ENCODE results near the gene TUBGCP6.
"Not testable (repeated sequence)": the region's sequence is repeated elsewhere in the genome, so short reads cannot be mapped to it uniquely, and the experiment has no call there.

Gene TUBGCP6

DNA sequence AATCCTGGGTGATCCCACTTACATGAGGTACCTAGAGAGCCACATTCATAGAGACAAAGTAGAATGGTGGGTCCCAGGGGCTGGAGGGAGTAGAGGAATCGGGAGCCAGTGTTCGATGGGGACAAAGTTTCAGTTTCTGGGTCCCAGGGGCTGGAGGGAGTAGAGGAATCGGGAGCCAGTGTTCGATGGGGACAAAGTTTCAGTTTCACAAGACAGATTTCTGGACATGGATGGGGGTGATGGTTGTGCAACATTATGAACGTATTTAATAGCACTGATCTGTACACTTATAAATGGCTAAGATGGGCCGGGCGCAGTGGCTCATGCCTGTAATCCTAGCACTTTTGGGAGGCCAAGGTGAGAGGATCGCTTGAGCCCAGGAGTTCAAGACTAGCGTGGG lies 39.8 kb downstream of the TUBGCP6 start:
- H3K9ac ChIP-seq (ENCODE audit: low read depth, low read length); H3K9me3 ChIP-seq (ENCODE audit: control insufficient read depth, insufficient read depth, low read length); H3K27me3 ChIP-seq (ENCODE audit: control insufficient read depth, insufficient read depth, low read length); H3K4me3 ChIP-seq (ENCODE audit: low read depth, low read length); H3K4me1 ChIP-seq (ENCODE audit: control insufficient read depth, insufficient read depth, low read length): not testable (repeated sequence)
- peaks cover 12% of the 10 kb centered on the region for H3K36me3 ChIP-seq (ENCODE audit: control insufficient read depth, insufficient read depth, low read length)

DNA sequence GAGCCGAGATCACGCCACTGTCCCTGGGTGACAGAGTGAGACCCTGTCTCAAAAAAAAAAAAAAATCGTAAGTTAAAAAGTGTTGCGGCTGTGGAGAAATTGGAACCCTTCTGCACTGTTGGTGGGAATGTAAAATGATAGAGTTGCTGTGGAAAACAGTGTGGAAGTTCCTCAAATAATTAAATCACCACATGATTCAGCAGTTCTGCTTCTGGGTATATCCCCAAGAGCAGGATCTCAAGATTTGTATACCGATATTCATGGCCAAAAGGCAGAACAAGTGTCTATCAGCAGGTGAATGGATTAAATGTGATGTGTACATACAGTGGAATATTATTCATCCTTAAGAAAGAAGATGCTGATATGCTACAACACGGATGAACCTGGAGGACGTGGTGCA lies 40.3 kb downstream of the TUBGCP6 start:
- H3K27me3 ChIP-seq (ENCODE audit: control insufficient read depth, insufficient read depth, low read length) = no peaks in the 10 kb centered on the region
- H3K36me3 ChIP-seq (ENCODE audit: control insufficient read depth, insufficient read depth, low read length) = peaks cover 11% of the 10 kb centered on the region
- no peaks in the 10 kb centered on the region for H3K4me1 ChIP-seq (ENCODE audit: control insufficient read depth, insufficient read depth, low read length)
- H3K4me3 ChIP-seq (ENCODE audit: low read depth, low read length) = no peak overlapping the region
- H3K9ac ChIP-seq (ENCODE audit: low read depth, low read length) = no peak overlapping the region
- no peaks in the 10 kb centered on the region for H3K9me3 ChIP-seq (ENCODE audit: control insufficient read depth, insufficient read depth, low read length)

DNA sequence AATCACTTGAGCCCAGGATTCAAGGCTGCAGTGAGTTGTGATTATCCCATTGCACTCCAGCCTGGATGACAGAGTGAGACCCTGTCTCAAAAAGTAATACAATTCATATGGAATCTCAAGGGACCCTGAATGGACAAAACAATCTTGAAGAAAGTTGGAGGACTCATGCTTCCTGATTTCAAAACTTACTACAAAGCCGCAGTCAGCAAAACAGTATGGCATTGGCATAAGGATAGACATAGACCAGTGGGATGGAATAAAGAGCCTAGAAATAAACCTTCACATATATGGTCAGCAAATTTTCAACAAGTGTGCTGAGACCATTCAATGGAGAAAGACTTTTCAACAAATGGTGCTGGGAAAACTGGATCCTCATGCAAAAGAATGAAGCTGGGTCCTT lies 41.5 kb downstream of the TUBGCP6 start:
- no peak overlapping the region for H3K9ac ChIP-seq (ENCODE audit: low read depth, low read length)
- no peaks in the 10 kb centered on the region for H3K27me3 ChIP-seq (ENCODE audit: control insufficient read depth, insufficient read depth, low read length)
- no peaks in the 10 kb centered on the region for H3K4me1 ChIP-seq (ENCODE audit: control insufficient read depth, insufficient read depth, low read length)
- H3K9me3 ChIP-seq (ENCODE audit: control insufficient read depth, insufficient read depth, low read length) = no peaks in the 10 kb centered on the region
- H3K36me3 ChIP-seq (ENCODE audit: control insufficient read depth, insufficient read depth, low read length) = peaks cover 10% of the 10 kb centered on the region
- no peak overlapping the region for H3K4me3 ChIP-seq (ENCODE audit: low read depth, low read length)

DNA sequence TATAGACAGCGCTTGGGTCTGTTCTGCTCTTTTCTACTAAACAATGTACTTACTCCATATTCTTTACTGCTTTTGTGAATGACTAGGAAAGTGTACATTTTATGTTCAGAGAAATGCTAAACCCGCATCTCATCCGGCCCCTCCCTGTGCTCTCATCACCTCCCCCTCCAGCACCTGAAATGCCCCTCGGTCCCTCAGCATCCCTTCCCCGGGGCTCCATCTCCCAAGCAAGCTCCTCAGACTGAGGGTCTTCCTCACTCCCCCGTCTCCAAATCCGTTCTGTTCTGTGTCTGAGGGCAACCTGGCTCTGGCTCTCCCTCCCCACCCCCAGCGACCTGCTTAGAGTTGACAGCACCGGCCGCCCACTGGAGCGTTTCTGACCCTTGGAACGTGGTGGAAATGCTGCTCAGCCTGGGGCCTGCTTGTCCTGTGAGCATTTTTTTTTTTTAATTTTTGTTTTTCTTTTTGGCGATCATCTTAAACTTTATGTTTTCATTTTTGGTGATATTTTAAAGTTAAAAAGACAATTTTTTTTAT lies 42.6 kb downstream of the TUBGCP6 start:
- H3K27me3 ChIP-seq (ENCODE audit: control insufficient read depth, insufficient read depth, low read length) = no peaks in the 10 kb centered on the region
- no peaks in the 10 kb centered on the region for H3K9me3 ChIP-seq (ENCODE audit: control insufficient read depth, insufficient read depth, low read length)
- H3K36me3 ChIP-seq (ENCODE audit: control insufficient read depth, insufficient read depth, low read length) = peaks cover 11% of the 10 kb centered on the region
- no peaks in the 10 kb centered on the region for H3K4me1 ChIP-seq (ENCODE audit: control insufficient read depth, insufficient read depth, low read length)
- H3K9ac ChIP-seq (ENCODE audit: low read depth, low read length) = peak overlapping the region; percentile 70
- H3K4me3 ChIP-seq (ENCODE audit: low read depth, low read length) = peak overlapping the region; percentile 62

DNA sequence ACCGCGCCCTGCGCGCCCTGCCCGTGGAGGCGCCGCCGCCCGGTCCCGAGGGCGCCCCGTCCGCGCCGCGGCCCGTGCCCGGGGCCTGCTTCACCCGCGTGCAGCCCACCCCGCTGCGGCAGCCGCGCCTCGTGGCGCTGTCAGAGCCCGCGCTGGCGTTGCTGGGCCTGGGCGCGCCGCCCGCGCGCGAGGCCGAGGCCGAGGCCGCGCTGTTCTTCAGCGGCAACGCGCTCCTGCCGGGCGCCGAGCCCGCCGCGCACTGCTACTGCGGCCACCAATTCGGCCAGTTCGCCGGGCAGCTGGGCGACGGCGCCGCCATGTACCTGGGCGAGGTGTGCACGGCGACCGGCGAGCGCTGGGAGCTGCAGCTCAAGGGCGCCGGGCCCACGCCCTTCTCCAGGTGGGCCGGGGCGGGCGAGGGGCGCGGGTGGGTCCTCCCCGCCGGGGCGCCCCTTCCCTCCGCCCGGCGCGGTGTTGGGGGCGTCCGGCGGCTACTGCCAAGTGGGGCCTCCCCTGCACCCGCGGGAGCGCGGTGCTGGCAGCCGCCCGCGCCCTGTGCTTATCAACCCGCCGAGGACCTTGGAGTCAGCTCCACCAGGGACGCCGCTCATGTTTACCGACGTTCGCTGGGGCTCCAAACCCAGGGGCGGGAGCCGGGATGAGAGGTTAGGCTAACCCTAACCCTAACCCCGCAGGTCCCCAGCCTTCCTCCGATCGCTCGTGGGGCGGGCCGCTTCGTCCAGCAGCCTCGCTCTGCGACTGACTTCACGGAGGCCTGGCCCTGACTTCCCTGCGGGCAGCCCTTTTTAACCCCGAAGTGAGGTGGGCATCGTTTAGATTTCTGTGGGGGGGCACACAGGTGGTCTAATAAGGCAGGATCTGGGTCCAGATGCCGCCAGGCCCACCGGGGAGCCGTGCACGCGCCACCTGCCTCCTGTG lies 43.4 kb downstream of the TUBGCP6 start:
- peak overlapping the region; percentile 62 for H3K4me3 ChIP-seq (ENCODE audit: low read depth, low read length)
- no peaks in the 10 kb centered on the region for H3K9me3 ChIP-seq (ENCODE audit: control insufficient read depth, insufficient read depth, low read length)
- peaks cover 11% of the 10 kb centered on the region for H3K36me3 ChIP-seq (ENCODE audit: control insufficient read depth, insufficient read depth, low read length)
- no peaks in the 10 kb centered on the region for H3K4me1 ChIP-seq (ENCODE audit: control insufficient read depth, insufficient read depth, low read length)
- no peaks in the 10 kb centered on the region for H3K27me3 ChIP-seq (ENCODE audit: control insufficient read depth, insufficient read depth, low read length)
- peak overlapping the region; percentile 70 for H3K9ac ChIP-seq (ENCODE audit: low read depth, low read length)

DNA sequence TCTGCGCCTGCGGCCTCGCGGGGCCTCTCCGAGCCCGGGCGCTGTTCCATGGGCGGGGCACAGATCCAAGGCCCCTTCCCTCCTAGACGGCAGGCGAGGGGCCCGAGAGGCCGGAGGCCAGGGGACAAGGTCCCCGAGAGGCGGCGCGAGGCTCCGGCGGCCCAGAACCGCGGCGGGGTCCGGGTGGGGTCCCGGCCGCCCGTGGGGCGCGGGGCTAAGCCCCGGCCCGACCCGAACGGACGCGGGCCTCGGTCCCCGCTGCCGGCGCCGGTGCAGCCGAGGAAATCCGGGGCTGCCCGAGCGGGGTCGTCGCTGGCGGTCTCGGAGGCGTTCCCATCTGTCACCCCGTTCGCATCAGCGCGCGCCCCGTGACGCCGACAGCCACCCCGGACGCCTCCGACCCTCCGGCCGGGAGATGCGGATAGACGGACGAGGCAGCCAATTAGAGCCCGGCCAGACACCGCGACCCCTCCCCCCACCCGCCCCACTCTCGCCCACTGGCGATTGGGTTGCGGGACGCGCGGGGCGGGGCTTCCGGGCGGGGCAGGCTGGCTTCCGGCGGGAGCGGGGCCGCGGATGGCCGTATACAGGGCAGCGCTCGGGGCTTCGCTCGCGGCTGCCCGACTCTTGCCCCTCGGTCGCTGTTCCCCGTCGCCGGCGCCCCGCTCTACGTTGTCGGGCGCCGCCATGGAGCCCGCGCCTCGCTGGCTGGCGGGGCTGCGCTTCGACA lies 44.2 kb downstream of the TUBGCP6 start, which contains the start of gene SELENOO:
TSS of gene SELENOO (plus strand) at position 551 of the 730 bp plus-strand sequence. CDS start at position 577, 26 bp downstream.
- Histone ChIP-seq H3K9me3 (ENCODE audit: control insufficient read depth, insufficient read depth, low read length) (no peaks in the 10 kb centered on the region), H3K4me1 (ENCODE audit: control insufficient read depth, insufficient read depth, low read length) (no peaks in the 10 kb centered on the region), H3K36me3 (ENCODE audit: control insufficient read depth, insufficient read depth, low read length) (peaks cover 17% of the 10 kb centered on the region), H3K27me3 (ENCODE audit: control insufficient read depth, insufficient read depth, low read length) (no peaks in the 10 kb centered on the region), H3K9ac (ENCODE audit: low read depth, low read length) (peak within 1 kb of the TSS; percentile 70), H3K4me3 (ENCODE audit: low read depth, low read length) (peak within 1 kb of the TSS; percentile 62)

DNA sequence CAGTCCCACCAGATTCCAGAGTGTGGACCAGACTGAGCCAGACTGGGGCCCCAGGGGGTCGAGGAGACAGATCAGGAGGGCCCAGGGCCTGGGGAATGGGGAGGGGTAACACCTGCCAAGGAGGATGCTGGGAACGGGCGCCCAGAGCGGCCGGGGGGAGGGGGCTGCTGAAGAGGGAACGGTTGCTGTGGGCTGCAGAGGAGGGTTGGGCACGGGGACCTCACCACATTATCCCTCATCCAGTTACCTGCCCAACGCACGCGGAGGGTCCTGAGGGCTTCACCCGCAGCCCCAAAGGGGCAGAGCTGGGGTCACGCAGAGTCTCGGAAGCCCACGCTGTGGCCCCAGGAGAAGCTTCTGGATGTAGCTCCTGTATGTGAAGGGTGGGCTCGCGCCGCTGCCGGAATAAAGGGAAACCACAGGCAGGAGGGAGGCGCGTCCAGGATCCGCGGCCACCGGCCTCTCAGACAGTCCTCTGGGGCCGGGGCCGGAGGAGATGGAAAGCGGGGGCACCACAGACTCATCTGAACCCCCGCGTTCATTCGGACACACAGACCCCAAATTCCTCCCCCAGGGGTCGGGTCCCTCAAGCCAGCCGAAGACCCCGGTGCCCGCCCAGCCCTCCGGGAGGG lies 44.9 kb downstream of the TUBGCP6 start:
- no peaks in the 10 kb centered on the region for H3K4me1 ChIP-seq (ENCODE audit: control insufficient read depth, insufficient read depth, low read length)
- no peaks in the 10 kb centered on the region for H3K9me3 ChIP-seq (ENCODE audit: control insufficient read depth, insufficient read depth, low read length)
- H3K4me3 ChIP-seq (ENCODE audit: low read depth, low read length) = peak overlapping the region; percentile 60
- peak overlapping the region; percentile 54 for H3K9ac ChIP-seq (ENCODE audit: low read depth, low read length)
- peaks cover 18% of the 10 kb centered on the region for H3K36me3 ChIP-seq (ENCODE audit: control insufficient read depth, insufficient read depth, low read length)
- no peaks in the 10 kb centered on the region for H3K27me3 ChIP-seq (ENCODE audit: control insufficient read depth, insufficient read depth, low read length)

DNA sequence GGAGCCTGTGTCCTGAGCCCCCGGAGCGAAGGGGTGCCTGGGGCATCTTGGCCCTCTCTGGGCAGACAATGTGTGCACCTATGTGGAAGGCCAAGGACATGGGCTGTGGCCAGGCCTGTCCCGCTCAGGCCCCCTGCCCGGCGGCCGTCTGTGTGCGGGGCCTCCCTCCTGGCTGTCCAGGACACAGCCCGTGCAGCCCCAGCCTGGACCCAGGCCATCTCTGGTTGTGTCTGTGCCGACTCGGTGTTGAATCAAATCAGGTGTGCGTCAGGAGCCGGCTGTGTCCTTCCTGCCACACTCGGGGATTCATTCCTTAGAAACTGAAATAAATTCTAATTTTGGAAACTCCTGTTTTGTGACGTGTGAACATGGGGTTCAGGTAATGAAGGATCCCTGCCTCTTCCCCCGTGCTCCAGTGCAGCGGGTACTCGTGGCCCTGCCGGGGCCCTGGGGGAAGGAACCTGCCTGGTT lies 45.5 kb downstream of the TUBGCP6 start:
- H3K36me3 ChIP-seq (ENCODE audit: control insufficient read depth, insufficient read depth, low read length) = peaks cover 25% of the 10 kb centered on the region
- no peaks in the 10 kb centered on the region for H3K4me1 ChIP-seq (ENCODE audit: control insufficient read depth, insufficient read depth, low read length)
- H3K27me3 ChIP-seq (ENCODE audit: control insufficient read depth, insufficient read depth, low read length) = no peaks in the 10 kb centered on the region
- H3K9ac ChIP-seq (ENCODE audit: low read depth, low read length) = no peak overlapping the region
- H3K9me3 ChIP-seq (ENCODE audit: control insufficient read depth, insufficient read depth, low read length) = no peaks in the 10 kb centered on the region
- peak overlapping the region; percentile 60 for H3K4me3 ChIP-seq (ENCODE audit: low read depth, low read length)

DNA sequence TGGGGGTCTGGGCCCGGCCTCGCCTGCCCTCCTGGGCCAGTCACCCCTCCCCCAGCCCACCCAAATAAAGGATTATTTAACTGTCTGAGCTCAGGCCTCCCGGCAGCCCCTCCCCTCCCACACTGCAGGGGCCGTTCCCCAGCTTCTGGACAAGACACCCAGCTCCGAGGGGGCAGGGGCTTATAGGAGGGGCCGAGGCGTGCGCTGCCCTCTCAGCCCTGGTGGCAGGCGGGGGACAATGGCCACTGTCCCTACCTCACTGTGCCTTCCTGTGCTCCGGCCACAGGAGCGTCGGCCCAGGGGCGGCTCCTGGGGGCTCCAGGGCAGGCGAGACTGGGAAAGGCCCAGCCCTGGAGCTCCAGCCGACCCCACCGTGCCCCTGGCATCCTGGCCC lies 46.2 kb downstream of the TUBGCP6 start:
- Histone ChIP-seq H3K9me3 (ENCODE audit: control insufficient read depth, insufficient read depth, low read length) (no peaks in the 10 kb centered on the region), H3K36me3 (ENCODE audit: control insufficient read depth, insufficient read depth, low read length) (peaks cover 31% of the 10 kb centered on the region)

DNA sequence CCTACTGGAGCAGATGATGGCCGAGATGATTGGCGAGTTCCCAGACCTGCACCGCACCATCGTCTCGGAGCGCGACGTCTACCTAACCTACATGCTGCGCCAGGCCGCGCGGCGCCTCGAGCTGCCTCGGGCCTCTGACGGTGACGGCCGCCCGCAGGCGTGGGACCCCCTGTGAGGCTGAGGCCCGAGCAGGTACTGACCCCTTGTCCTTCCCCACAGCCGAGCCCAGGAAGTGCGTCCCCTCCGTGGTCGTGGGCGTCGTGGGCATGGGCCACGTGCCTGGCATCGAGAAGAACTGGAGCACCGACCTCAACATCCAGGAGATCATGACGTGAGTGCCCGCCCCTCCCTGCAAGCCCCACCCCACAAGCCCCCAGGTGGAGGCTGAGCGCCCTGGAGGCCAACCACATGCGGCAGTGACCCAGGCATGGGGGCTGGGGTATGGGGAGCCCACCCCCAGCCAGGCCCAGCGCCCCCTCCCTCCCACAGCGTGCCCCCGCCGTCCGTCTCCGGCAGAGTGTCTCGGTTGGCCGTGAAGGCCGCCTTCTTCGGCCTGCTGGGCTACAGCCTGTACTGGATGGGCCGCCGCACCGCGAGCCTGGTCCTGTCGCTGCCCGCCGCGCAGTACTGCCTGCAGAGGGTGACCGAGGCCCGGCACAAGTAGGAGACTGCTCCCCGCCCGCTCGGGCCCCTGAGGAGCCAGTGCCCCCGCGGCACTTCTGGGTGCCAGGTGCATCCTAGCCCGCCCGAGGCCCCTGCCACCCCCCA lies 46.8 kb downstream of the TUBGCP6 start:
- H3K4me1 ChIP-seq (ENCODE audit: control insufficient read depth, insufficient read depth, low read length) = no peaks in the 10 kb centered on the region
- peaks cover 37% of the 10 kb centered on the region for H3K36me3 ChIP-seq (ENCODE audit: control insufficient read depth, insufficient read depth, low read length)
- H3K9ac ChIP-seq (ENCODE audit: low read depth, low read length) = no peak overlapping the region
- H3K4me3 ChIP-seq (ENCODE audit: low read depth, low read length) = no peak overlapping the region
- H3K27me3 ChIP-seq (ENCODE audit: control insufficient read depth, insufficient read depth, low read length) = no peaks in the 10 kb centered on the region
- H3K9me3 ChIP-seq (ENCODE audit: control insufficient read depth, insufficient read depth, low read length) = no peaks in the 10 kb centered on the region

More for the DNA sequence above, 46.2 kb downstream of the TUBGCP6 start:
- Histone ChIP-seq H3K27me3 (ENCODE audit: control insufficient read depth, insufficient read depth, low read length) (no peaks in the 10 kb centered on the region), H3K4me1 (ENCODE audit: control insufficient read depth, insufficient read depth, low read length) (no peaks in the 10 kb centered on the region), H3K9ac (ENCODE audit: low read depth, low read length) (no peak overlapping the region), H3K4me3 (ENCODE audit: low read depth, low read length) (no peak overlapping the region)

Data from iPS-15b (cell line).